Kidney (tissue), 14 donors: Measurements from ENCODE around the gene PPP6R2. TPM values are rescaled to one million over a fixed set of nuclear protein-coding genes. Genes with fewer than 3 reads are reported as not detected.

Experiments
- DNase-seq, 5 donors: peaks; one replicate each; pipeline ENCODE4 v3.0.0-alpha.2; 2013 to 2020
- FAIRE-seq: peaks from 2 replicates; lab custom pipeline; 2012; peaks lifted over from hg19 to GRCh38; lab: Jason Lieb, UNC
- H3K27ac ChIP-seq, 2 donors: one replicate each; pipeline ENCODE4 v1.7.0; 2013; ENCODE audit warnings: low read depth in 2 of 2, low read length in 2 of 2, inconsistent platforms in 1 of 2
- H3K27me3 ChIP-seq: one replicate; pipeline ENCODE4 v1.7.1; 2013; ENCODE audit warnings: low read length, inconsistent platforms; ENCODE audit not compliant: control insufficient read depth, insufficient read depth
- H3K36me3 ChIP-seq, 3 donors: one replicate each; pipeline versions ENCODE4 v1.7.0 to v1.7.1; 2013; ENCODE audit warnings: low read length in 3 of 3, control low read depth in 1 of 3, inconsistent platforms in 1 of 3; ENCODE audit not compliant: insufficient read depth in 3 of 3, control insufficient read depth in 2 of 3
- H3K4me1 ChIP-seq, 3 donors: one replicate each; pipeline versions ENCODE4 v1.7.0 to v1.7.1; 2013; ENCODE audit warnings: low read length in 3 of 3, inconsistent platforms in 1 of 3, low read depth in 1 of 3; ENCODE audit not compliant: control insufficient read depth in 2 of 3, insufficient read depth in 2 of 3
- H3K4me3 ChIP-seq, 3 donors: one replicate each; pipeline versions ENCODE4 v1.7.0 to v1.8.1; 2013; ENCODE audit warnings: low read length in 3 of 3, control low read depth in 1 of 3, inconsistent platforms in 1 of 3
- H3K9ac ChIP-seq, 3 donors: one replicate each; pipeline versions ENCODE4 v1.7.0 to v1.7.1; 2013; ENCODE audit warnings: low read length in 3 of 3, control low read depth in 1 of 3, inconsistent platforms in 1 of 3
- H3K9me3 ChIP-seq, 3 donors: one replicate each; pipeline versions ENCODE4 v1.7.0 to v1.7.1; 2013; ENCODE audit warnings: low read length in 3 of 3, control low read depth in 1 of 3, inconsistent platforms in 1 of 3; ENCODE audit not compliant: control insufficient read depth in 2 of 3, insufficient read depth in 1 of 3
- CTCF ChIP-seq: IDR thresholded peaks from 3 replicates; pipeline ENCODE4 v1.5.1; 2012; ENCODE audit warnings: mild to moderate bottlenecking, moderate library complexity, borderline replicate concordance; ENCODE audit not compliant: insufficient read depth; ENCODE audit errors: extremely low read depth
- intact Hi-C: fragments of 100-400 bp; cut with DNase I; formaldehyde crosslinking; loops from one replicate; pipeline ENCODE4 v1.11.1; 2022
- polyA plus RNA-seq: library from polyadenylated mRNA; stranded (reverse); fragments of 350-450 nt; fragmentation: Illumina TruSeq; extraction: RNeasy Lipid Tissue Mini Kit (QIAGEN cat#74804); gene quantifications from one replicate; pipeline ENCODE4 v1.2.3, GENCODE V29; 2014; ENCODE audit warnings: low read depth, low replicate concordance; ENCODE audit not compliant: insufficient read depth
- total RNA-seq: library from RNA; stranded (reverse); fragmentation: NEBNext Ultra II Directional; extraction: Animal tissue kit (Norgen Biotek cat#: 25700); gene quantifications from one replicate; pipeline ENCODE4 v1.2.1, GENCODE V29; 2021
- donor health status: control.
- donor health status: control.
- donor health status: control.
- donor health status: control.
- donor health status: control.
- donor health status: DM: yes; HTN: yes; CAD: no.
- donor health status: Normal renal cell carcinoma (clear cell type).

PPP6R2 gene
- total and polyA plus RNA-seq, 2 donors from 2014 or later = 39.4 to 53.8 TPM

GRCh38 chr22:50455201-50455600 lies 112.1 kb downstream of the PPP6R2 start:
- FAIRE-seq (no peak), DNase-seq (no peak)
- Histone ChIP-seq H3K4me3 (no peak overlapping the region), H3K27ac (no peak overlapping the region), H3K9me3 (no peaks in the 10 kb centered on the region), H3K27me3 (no peaks in the 10 kb centered on the region), H3K36me3 (peaks cover 0 to 33% (median 8%) of the 10 kb centered on the region in 3 donors), H3K9ac (no peak overlapping the region), H3K4me1 (no peaks in the 10 kb centered on the region)
- intact Hi-C loops = no loop called here
- no peak for TF ChIP-seq CTCF

GRCh38 chr22:50456026-50456425 lies 112.9 kb downstream of the PPP6R2 start:
- H3K9me3 ChIP-seq = no peaks in the 10 kb centered on the region
- H3K4me1 ChIP-seq = no peaks in the 10 kb centered on the region
- DNase-seq (no peak), FAIRE-seq (no peak)
- no peak overlapping the region for H3K27ac ChIP-seq
- intact Hi-C loops = no loop called here
- H3K4me3 ChIP-seq = no peak overlapping the region
- peaks cover 0 to 35% (median 8%) of the 10 kb centered on the region in 3 donors for H3K36me3 ChIP-seq
- no peak for TF ChIP-seq CTCF
- no peak overlapping the region for H3K9ac ChIP-seq
- H3K27me3 ChIP-seq = no peaks in the 10 kb centered on the region

GRCh38 chr22:50456466-50457234 lies 113.5 kb downstream of the PPP6R2 start:
- Histone ChIP-seq H3K27me3 (no peaks in the 10 kb centered on the region), H3K4me3 (no peak overlapping the region), H3K27ac (no peak overlapping the region), H3K36me3 (peaks cover 0 to 37% (median 8%) of the 10 kb centered on the region in 3 donors), H3K4me1 (no peaks in the 10 kb centered on the region), H3K9ac (no peak overlapping the region), H3K9me3 (no peaks in the 10 kb centered on the region)
- intact Hi-C loops = no loop called here
- DNase-seq = no peak
- TF ChIP-seq CTCF = no peak
- no peak for FAIRE-seq
